HG03025 (cell line): Measurements from ENCODE around the gene TGM6.

Source experiments
- ATAC-seq: cut with Tn5 transposase; IDR thresholded peaks from one replicate; pipeline ENCODE4 v1.9.1; 2021; ENCODE audit warnings: mild to moderate bottlenecking, moderate library complexity; ENCODE audit not compliant: unreplicated experiment, low FRiP score

The TGM6 gene

GRCh38 chr20:2380601-2381000 is at the start of gene TGM6:
TSS of gene TGM6 (plus strand) at chr20:2380901. CDS start at chr20:2380969, 68 bp downstream.
- no peak for ATAC-seq

- no peak for ATAC-seq
Measured at GRCh38 chr20:2331106-2331505, 49.6 kb upstream of the TGM6 start.

- no peak for ATAC-seq
Measured at GRCh38 chr20:2331901-2332565, 48.7 kb upstream of the TGM6 start.

GRCh38 chr20:2332711-2333110 is 48.0 kb upstream of the TGM6 start:
- no peak for ATAC-seq

- ATAC-seq, result no peak
Measured at GRCh38 chr20:2333821-2334220, 46.9 kb upstream of the TGM6 start.

- no peak for ATAC-seq
Measured at GRCh38 chr20:2335096-2335870, 45.4 kb upstream of the TGM6 start.

GRCh38 chr20:2336471-2336870 is 44.2 kb upstream of the TGM6 start:
- ATAC-seq, result no peak

GRCh38 chr20:2337142-2337541 is 43.6 kb upstream of the TGM6 start:
- no peak for ATAC-seq

GRCh38 chr20:2338411-2339066 is 42.2 kb upstream of the TGM6 start:
- no peak for ATAC-seq

GRCh38 chr20:2340136-2340535 is 40.6 kb upstream of the TGM6 start:
- ATAC-seq, result no peak

- no peak for ATAC-seq
Measured at GRCh38 chr20:2340823-2341222, 39.9 kb upstream of the TGM6 start.

- ATAC-seq, result no peak
Measured at GRCh38 chr20:2341336-2341735, 39.4 kb upstream of the TGM6 start.

GRCh38 chr20:2342243-2342642 is 38.5 kb upstream of the TGM6 start:
- ATAC-seq, result no peak

- no peak for ATAC-seq
Measured at GRCh38 chr20:2346188-2346587, 34.5 kb upstream of the TGM6 start.

- no peak for ATAC-seq
Measured at GRCh38 chr20:2348336-2348735, 32.4 kb upstream of the TGM6 start.

- ATAC-seq, result no peak
Measured at GRCh38 chr20:2349801-2350200, 30.9 kb upstream of the TGM6 start.

- ATAC-seq, result no peak
Measured at GRCh38 chr20:2350606-2351005, 30.1 kb upstream of the TGM6 start.

GRCh38 chr20:2353231-2353630 is 27.5 kb upstream of the TGM6 start:
- ATAC-seq, result no peak

- no peak for ATAC-seq
Measured at GRCh38 chr20:2357114-2357513, 23.6 kb upstream of the TGM6 start.

- ATAC-seq, result no peak
Measured at GRCh38 chr20:2358006-2358405, 22.7 kb upstream of the TGM6 start.

- ATAC-seq, result no peak
Measured at GRCh38 chr20:2361035-2361593, 19.6 kb upstream of the TGM6 start.
